ENCODE measurements around the gene SH3RF3. TPM values are rescaled to one million over a fixed set of nuclear protein-coding genes. Genes with fewer than 3 reads are reported as not detected.

The SH3RF3 gene
- polyA plus RNA-seq, 1 donor (not counting 4 experiments of a cell fraction or from before 2014, with no cell fraction given) = 0.08 TPM

GRCh38 chr2:109171444-109172334 lies 42.7 kb downstream of the SH3RF3 start:
- FAIRE-seq = no peak
- Histone ChIP-seq H4K20me1 (ENCODE audit: control insufficient read depth, extremely low read depth, insufficient read depth, low read length) (no peaks in the 10 kb centered on the region), H3K36me3 (ENCODE audit: control insufficient read depth in 2 of 2, extremely low read depth in 1 of 2, insufficient read depth in 2 of 2, low read length in 2 of 2) (no peaks in the 10 kb centered on the region), H3K27me3 (ENCODE audit: control insufficient read depth, extremely low read depth, insufficient read depth, low read length) (peaks cover 28% of the 10 kb centered on the region), H3K9ac (ENCODE audit: control insufficient read depth, extremely low read depth, insufficient read depth, low read length) (no peak overlapping the region), H3K79me2 (ENCODE audit: control insufficient read depth, insufficient read depth, low read length) (no peaks in the 10 kb centered on the region), H3K9me1 (ENCODE audit: control insufficient read depth, extremely low read depth, insufficient read depth, low read length) (no peaks in the 10 kb centered on the region), H3K4me1 (ENCODE audit: control insufficient read depth, extremely low read depth, insufficient read depth, low read length) (no peaks in the 10 kb centered on the region), H3K4me2 (ENCODE audit: control insufficient read depth, extremely low read depth, insufficient read depth, low read depth, low read length) (no peak overlapping the region), H3K9me3 (ENCODE audit: control insufficient read depth, low read depth, low read length) (no peaks in the 10 kb centered on the region), H2AFZ (ENCODE audit: control insufficient read depth, low read length) (no peak overlapping the region), H3K27ac (ENCODE audit: control insufficient read depth, insufficient read depth, low read length) (no peak overlapping the region), H3K4me3 (ENCODE audit: control insufficient read depth in 2 of 3, extremely low read depth in 1 of 3, insufficient read depth in 2 of 3, low read depth in 1 of 3, low read length in 3 of 3) (no peak overlapping the region)
- TF ChIP-seq, protein P1, sequence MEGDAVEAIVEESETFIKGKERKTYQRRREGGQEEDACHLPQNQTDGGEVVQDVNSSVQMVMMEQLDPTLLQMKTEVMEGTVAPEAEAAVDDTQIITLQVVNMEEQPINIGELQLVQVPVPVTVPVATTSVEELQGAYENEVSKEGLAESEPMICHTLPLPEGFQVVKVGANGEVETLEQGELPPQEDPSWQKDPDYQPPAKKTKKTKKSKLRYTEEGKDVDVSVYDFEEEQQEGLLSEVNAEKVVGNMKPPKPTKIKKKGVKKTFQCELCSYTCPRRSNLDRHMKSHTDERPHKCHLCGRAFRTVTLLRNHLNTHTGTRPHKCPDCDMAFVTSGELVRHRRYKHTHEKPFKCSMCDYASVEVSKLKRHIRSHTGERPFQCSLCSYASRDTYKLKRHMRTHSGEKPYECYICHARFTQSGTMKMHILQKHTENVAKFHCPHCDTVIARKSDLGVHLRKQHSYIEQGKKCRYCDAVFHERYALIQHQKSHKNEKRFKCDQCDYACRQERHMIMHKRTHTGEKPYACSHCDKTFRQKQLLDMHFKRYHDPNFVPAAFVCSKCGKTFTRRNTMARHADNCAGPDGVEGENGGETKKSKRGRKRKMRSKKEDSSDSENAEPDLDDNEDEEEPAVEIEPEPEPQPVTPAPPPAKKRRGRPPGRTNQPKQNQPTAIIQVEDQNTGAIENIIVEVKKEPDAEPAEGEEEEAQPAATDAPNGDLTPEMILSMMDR (optimal IDR thresholded peaks at IDR 0.05 in 1 of 3, IDR thresholded peaks at IDR 0.05 in 1 of 3, conservative IDR thresholded peaks at IDR 0.05 in 1 of 3; ENCODE audit: extremely low read depth in 1 of 3, insufficient read depth in 2 of 3, low read length in 3 of 3) = no peak
- TF ChIP-seq EZH2 (IDR thresholded peaks at IDR 0.05; ENCODE audit: low read length) = no peak
- dilution Hi-C loops (cut with MboI; ENCODE audit: extremely low pct_ligation_motif_present, low sequenced_read_pairs) = no loop called here
- DNase-seq (ENCODE audit: low read depth, low spot score) = no peak

- FAIRE-seq = no peak
- no peaks in the 10 kb centered on the region for H4K20me1 ChIP-seq (ENCODE audit: control insufficient read depth, extremely low read depth, insufficient read depth, low read length)
These were observed 43.6 kb downstream of the SH3RF3 start for GRCh38 chr2:109172556-109173105.

More at GRCh38 chr2:109172556-109173105, 43.6 kb downstream of the SH3RF3 start:
- dilution Hi-C loops (cut with MboI; ENCODE audit: extremely low pct_ligation_motif_present, low sequenced_read_pairs) = no loop called here
- no peak overlapping the region for H3K4me2 ChIP-seq (ENCODE audit: control insufficient read depth, extremely low read depth, insufficient read depth, low read depth, low read length)
- H3K27me3 ChIP-seq (ENCODE audit: control insufficient read depth, extremely low read depth, insufficient read depth, low read length) = peaks cover 28% of the 10 kb centered on the region
- no peaks in the 10 kb centered on the region for H3K4me1 ChIP-seq (ENCODE audit: control insufficient read depth, extremely low read depth, insufficient read depth, low read length)
- H3K36me3 ChIP-seq (ENCODE audit: control insufficient read depth in 2 of 2, extremely low read depth in 1 of 2, insufficient read depth in 2 of 2, low read length in 2 of 2) = no peaks in the 10 kb centered on the region
- H3K9me3 ChIP-seq (ENCODE audit: control insufficient read depth, low read depth, low read length) = no peaks in the 10 kb centered on the region
- H2AFZ ChIP-seq (ENCODE audit: control insufficient read depth, low read length) = no peak overlapping the region
- no peaks in the 10 kb centered on the region for H3K9me1 ChIP-seq (ENCODE audit: control insufficient read depth, extremely low read depth, insufficient read depth, low read length)
- no peak for TF ChIP-seq EZH2 (IDR thresholded peaks at IDR 0.05; ENCODE audit: low read length)
- TF ChIP-seq, protein P1 (optimal IDR thresholded peaks at IDR 0.05 in 1 of 3, IDR thresholded peaks at IDR 0.05 in 1 of 3, conservative IDR thresholded peaks at IDR 0.05 in 1 of 3; ENCODE audit: extremely low read depth in 1 of 3, insufficient read depth in 2 of 3, low read length in 3 of 3) = no peak
- H3K4me3 ChIP-seq (ENCODE audit: control insufficient read depth in 2 of 3, extremely low read depth in 1 of 3, insufficient read depth in 2 of 3, low read depth in 1 of 3, low read length in 3 of 3) = no peak overlapping the region
- no peak for DNase-seq (ENCODE audit: low read depth, low spot score)
- H3K27ac ChIP-seq (ENCODE audit: control insufficient read depth, insufficient read depth, low read length) = no peak overlapping the region
- no peaks in the 10 kb centered on the region for H3K79me2 ChIP-seq (ENCODE audit: control insufficient read depth, insufficient read depth, low read length)
- H3K9ac ChIP-seq (ENCODE audit: control insufficient read depth, extremely low read depth, insufficient read depth, low read length) = no peak overlapping the region

Data from keratinocyte (primary cell).